ENCODE measurements around the gene ARL5B.

The ARL5B gene

DNA sequence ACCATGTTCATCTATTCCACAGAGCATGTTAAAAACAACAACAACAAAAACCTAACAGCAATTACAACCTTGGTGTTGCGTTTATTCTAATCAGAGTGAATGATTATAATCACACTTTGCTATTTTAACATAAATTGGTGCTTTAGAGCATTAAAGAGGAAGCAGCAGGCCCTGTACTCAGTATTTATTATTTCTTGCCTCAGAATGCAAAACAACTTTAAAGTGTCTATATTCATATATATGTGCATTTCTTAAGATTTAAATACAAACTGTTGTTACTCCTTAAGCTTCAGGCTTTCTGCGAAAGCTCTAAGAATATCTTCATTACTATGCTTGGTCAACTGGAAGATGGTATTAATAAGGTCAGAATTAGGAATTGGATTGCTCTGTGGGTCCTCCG is 21.5 kb downstream of the ARL5B start:
- TF ChIP-seq, protein P1, sequence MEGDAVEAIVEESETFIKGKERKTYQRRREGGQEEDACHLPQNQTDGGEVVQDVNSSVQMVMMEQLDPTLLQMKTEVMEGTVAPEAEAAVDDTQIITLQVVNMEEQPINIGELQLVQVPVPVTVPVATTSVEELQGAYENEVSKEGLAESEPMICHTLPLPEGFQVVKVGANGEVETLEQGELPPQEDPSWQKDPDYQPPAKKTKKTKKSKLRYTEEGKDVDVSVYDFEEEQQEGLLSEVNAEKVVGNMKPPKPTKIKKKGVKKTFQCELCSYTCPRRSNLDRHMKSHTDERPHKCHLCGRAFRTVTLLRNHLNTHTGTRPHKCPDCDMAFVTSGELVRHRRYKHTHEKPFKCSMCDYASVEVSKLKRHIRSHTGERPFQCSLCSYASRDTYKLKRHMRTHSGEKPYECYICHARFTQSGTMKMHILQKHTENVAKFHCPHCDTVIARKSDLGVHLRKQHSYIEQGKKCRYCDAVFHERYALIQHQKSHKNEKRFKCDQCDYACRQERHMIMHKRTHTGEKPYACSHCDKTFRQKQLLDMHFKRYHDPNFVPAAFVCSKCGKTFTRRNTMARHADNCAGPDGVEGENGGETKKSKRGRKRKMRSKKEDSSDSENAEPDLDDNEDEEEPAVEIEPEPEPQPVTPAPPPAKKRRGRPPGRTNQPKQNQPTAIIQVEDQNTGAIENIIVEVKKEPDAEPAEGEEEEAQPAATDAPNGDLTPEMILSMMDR (IDR thresholded peaks at IDR 0.05; ENCODE audit: low read depth, low read length) = no peak
- DNase-seq (ENCODE audit: low read depth in 2 of 2) = no peak
- no peak overlapping the region for H3K4me3 ChIP-seq (replicated peaks in 1 of 2; ENCODE audit: low read depth in 2 of 2, low read length in 2 of 2)

DNA sequence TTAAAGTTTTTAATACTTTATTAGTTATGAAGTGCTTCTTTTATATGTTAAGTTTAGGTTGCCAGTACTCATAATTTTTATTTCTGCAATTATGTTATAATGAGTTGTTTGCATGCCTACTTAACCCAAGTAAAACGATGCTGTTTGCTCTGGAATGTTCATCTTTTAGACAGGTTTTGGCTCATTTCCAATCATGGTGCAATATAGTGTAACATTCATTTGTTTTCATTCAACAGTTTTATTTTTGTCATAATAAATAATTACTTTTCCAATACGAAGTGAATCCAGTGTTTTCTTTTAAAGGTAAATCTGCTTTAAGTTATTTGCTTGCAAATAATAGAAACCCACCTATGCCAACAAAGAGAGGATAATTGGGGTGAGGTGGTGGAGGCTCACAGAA is 22.1 kb downstream of the ARL5B start:
- TF ChIP-seq, protein P1 (IDR thresholded peaks at IDR 0.05; ENCODE audit: low read depth, low read length) = no peak
- DNase-seq (ENCODE audit: low read depth in 2 of 2) = peak; percentile 68 to 71
- no peak overlapping the region for H3K4me3 ChIP-seq (replicated peaks in 1 of 2; ENCODE audit: low read depth in 2 of 2, low read length in 2 of 2)

DNA sequence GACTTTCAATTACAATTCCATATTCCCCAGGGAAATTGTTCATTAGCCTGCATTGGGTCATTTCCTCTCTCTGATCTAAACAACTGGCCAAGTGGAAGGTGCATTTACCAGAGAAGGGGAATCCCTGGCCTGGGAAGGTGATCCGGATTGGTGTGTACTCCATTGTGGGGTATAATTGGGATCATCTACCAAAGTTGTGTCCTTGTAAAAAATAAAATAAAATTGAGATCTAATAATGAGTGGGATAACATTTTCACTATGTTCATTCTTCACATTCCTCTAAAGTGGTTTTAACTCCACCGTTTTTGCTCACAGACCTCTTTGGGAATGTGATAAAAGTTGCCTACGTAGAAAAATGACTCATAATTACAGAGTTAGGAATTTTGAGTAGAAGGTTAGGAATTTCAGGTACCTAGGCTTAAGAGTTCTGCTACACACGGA is 22.8 kb downstream of the ARL5B start:
- no peak overlapping the region for H3K4me3 ChIP-seq (replicated peaks in 1 of 2; ENCODE audit: low read depth in 2 of 2, low read length in 2 of 2)
- peak; percentile 47 to 64 for DNase-seq (ENCODE audit: low read depth in 2 of 2)
- TF ChIP-seq, protein P1 (IDR thresholded peaks at IDR 0.05; ENCODE audit: low read depth, low read length) = no peak

DNA sequence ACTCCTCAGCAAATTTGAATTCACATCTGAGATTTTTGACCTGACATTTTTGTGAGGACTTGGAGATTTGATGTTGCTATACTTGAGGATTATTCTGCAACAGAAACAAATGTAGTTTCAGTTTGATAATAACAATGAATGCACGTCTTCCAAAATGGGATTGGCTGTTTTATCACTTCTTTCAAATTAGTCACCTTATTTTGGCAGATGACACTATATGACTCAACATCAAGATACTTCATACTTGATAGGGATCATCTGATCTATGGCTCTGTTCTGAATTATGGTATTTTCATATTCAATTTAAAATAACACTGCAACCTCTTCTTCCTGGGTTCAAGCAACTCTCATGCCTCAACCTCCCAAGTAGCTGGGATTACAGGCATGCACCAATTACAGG is 24.2 kb downstream of the ARL5B start:
- peak; percentile 31 to 65 for DNase-seq (ENCODE audit: low read depth in 2 of 2)
- TF ChIP-seq, protein P1 (IDR thresholded peaks at IDR 0.05; ENCODE audit: low read depth, low read length) = no peak
- no peak overlapping the region for H3K4me3 ChIP-seq (replicated peaks in 1 of 2; ENCODE audit: low read depth in 2 of 2, low read length in 2 of 2)

DNA sequence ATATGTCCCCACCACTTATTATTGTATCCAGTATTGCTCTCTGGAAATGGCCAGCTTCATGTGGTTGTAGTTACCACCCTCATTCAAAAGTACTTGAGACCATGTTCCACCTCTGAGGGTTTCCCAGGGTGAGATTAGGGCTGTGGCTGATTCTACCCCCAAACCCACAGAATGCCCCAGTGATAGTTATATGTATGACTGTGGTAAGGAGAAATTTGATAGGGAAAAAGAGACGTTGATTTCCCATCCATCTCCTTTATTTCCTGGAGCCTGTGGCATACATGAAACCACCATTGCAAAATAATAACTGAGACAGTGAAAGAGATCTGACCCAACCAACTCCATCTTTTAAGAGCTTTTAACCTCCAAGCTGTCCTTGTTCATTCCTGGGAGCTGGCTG is 25.2 kb downstream of the ARL5B start:
- no peak overlapping the region for H3K4me3 ChIP-seq (replicated peaks in 1 of 2; ENCODE audit: low read depth in 2 of 2, low read length in 2 of 2)
- DNase-seq (ENCODE audit: low read depth in 2 of 2) = no peak
- TF ChIP-seq, protein P1 (IDR thresholded peaks at IDR 0.05; ENCODE audit: low read depth, low read length) = no peak

DNA sequence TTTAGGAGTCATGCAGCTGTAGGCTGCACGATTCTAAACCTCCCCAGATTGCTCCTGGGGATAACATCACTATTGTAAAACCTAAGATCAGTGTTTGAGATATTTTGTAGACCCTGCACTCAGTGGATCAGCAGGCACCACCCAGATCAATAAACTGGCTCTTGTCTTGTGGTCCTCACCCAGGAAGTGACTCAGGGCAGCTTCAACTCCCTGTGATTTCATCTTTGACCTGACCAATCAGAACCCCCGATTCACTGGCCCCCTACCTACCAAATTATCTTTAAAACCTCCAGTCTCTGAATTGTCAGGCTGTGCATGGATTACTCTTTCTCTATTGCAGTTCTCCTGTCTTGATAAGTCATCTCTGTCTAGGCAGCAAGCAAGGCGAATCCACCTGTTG is 25.7 kb downstream of the ARL5B start:
- no peak for DNase-seq (ENCODE audit: low read depth in 2 of 2)
- TF ChIP-seq, protein P1 (IDR thresholded peaks at IDR 0.05; ENCODE audit: low read depth, low read length) = no peak
- H3K4me3 ChIP-seq (replicated peaks in 1 of 2; ENCODE audit: low read depth in 2 of 2, low read length in 2 of 2) = no peak overlapping the region

DNA sequence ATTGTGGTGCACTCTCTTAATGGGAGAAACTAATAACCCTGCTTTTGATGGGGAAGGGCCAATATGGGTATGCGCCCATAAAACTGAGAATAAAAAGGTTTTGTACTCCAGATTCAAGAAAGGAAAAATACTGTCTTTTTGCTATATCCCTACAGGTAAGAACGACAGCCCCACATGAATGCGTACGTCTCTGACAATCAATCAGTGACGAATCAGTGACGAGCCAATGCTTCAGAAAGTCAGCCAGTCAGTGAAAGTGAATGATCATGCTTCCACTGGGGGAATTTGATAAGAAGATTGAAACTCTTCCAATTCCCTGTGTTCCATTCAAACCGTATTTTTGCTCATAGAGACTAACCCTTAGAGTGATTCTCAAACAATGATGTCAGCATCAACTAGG is 26.3 kb downstream of the ARL5B start:
- H3K4me3 ChIP-seq (replicated peaks in 1 of 2; ENCODE audit: low read depth in 2 of 2, low read length in 2 of 2) = no peak overlapping the region
- TF ChIP-seq, protein P1 (IDR thresholded peaks at IDR 0.05; ENCODE audit: low read depth, low read length) = no peak
- no peak for DNase-seq (ENCODE audit: low read depth in 2 of 2)

Data from cardiac fibroblast (primary cell).